Neuronal stem cell (in vitro differentiated cells): ENCODE measurements around the gene ST6GAL1.

ENCODE experiments used
- DNase-seq: peaks from one replicate; pipeline ENCODE4 v3.0.0-alpha.2; 2013; ENCODE audit warnings: low spot score
- H2AFZ ChIP-seq: one replicate; pipeline ENCODE4 v1.6.1; 2013; ENCODE audit warnings: mild to moderate bottlenecking, low read length, inconsistent platforms
- H2AK5ac ChIP-seq: 2 replicates; pipeline ENCODE4 v1.6.1; 2013; ENCODE audit warnings: low read depth, mild to moderate bottlenecking, inconsistent platforms, low read length, moderate library complexity, mixed read lengths
- H2BK120ac ChIP-seq: 2 replicates; pipeline ENCODE4 v1.6.1; 2013; ENCODE audit warnings: low read depth, mild to moderate bottlenecking, inconsistent platforms, low read length, moderate library complexity, mixed read lengths
- H2BK12ac ChIP-seq: one replicate; pipeline ENCODE4 v1.6.1; 2013; ENCODE audit warnings: low read length, inconsistent platforms
- H2BK15ac ChIP-seq: 2 replicates; pipeline ENCODE4 v1.6.1; 2013; ENCODE audit warnings: mild to moderate bottlenecking, low read length, inconsistent platforms, mixed read lengths
- H2BK5ac ChIP-seq: one replicate; pipeline ENCODE4 v1.6.1; 2013; ENCODE audit warnings: inconsistent platforms, mild to moderate bottlenecking, low read length, moderate library complexity
- H3K14ac ChIP-seq: one replicate; pipeline ENCODE4 v1.6.1; 2013; ENCODE audit warnings: low read length, inconsistent platforms
- H3K18ac ChIP-seq: 2 replicates; pipeline ENCODE4 v1.6.1; 2013; ENCODE audit warnings: low read length, inconsistent platforms
- H3K23ac ChIP-seq: 2 replicates; pipeline ENCODE4 v1.6.1; 2013; ENCODE audit warnings: low read depth, mild to moderate bottlenecking, mixed read lengths, low read length, inconsistent platforms; ENCODE audit not compliant: poor library complexity
- H3K27ac ChIP-seq: replicated peaks from 3 replicates; pipeline ENCODE4 v1.5.1; 2013; ENCODE audit warnings: low read length, inconsistent platforms
- H3K27me3 ChIP-seq, 3 experiments: 2 replicates each; pipeline ENCODE4 v1.6.1; 2013; ENCODE audit warnings: low read length in 3 of 3, mild to moderate bottlenecking in 2 of 3, inconsistent platforms in 1 of 3, low read depth in 1 of 3, mixed read lengths in 1 of 3, moderate library complexity in 1 of 3; ENCODE audit not compliant: control insufficient read depth in 3 of 3, insufficient read depth in 3 of 3
- H3K36me3 ChIP-seq, 2 donors: replicated peaks in 1 of 2; 2 replicates each; pipeline ENCODE4 v1.6.1; 2013; ENCODE audit warnings: low read length in 2 of 2; ENCODE audit not compliant: control insufficient read depth in 2 of 2, insufficient read depth in 2 of 2
- H3K4ac ChIP-seq: 2 replicates; pipeline ENCODE4 v1.6.1; 2013; ENCODE audit warnings: inconsistent platforms, mild to moderate bottlenecking, low read length, moderate library complexity
- H3K4me1 ChIP-seq, 2 donors: 1 replicate in 1 of 2; 2 replicates in 1 of 2; pipeline ENCODE4 v1.6.1; 2013; ENCODE audit warnings: low read length in 2 of 2, low read depth in 1 of 2; ENCODE audit not compliant: control insufficient read depth in 2 of 2, insufficient read depth in 1 of 2
- H3K4me2 ChIP-seq: one replicate; pipeline ENCODE4 v1.6.1; 2013; ENCODE audit warnings: mild to moderate bottlenecking, low read length, inconsistent platforms; ENCODE audit not compliant: insufficient read depth, poor library complexity, severe bottlenecking
- H3K4me3 ChIP-seq, 2 donors: 2 replicates each; pipeline ENCODE4 v1.5.1; 2013; ENCODE audit warnings: low read length in 2 of 2, mild to moderate bottlenecking in 2 of 2, inconsistent platforms in 1 of 2, moderate library complexity in 1 of 2
- H3K79me1 ChIP-seq: one replicate; pipeline ENCODE4 v1.6.1; 2013; ENCODE audit warnings: low read depth, mild to moderate bottlenecking, inconsistent platforms, low read length, moderate library complexity
- H3K9ac ChIP-seq: one replicate; pipeline ENCODE4 v1.6.1; 2013; ENCODE audit warnings: mild to moderate bottlenecking, low read depth, low read length, inconsistent platforms; ENCODE audit not compliant: poor library complexity
- H3K9me3 ChIP-seq, 2 donors: replicated peaks in 1 of 2; 2 replicates each; pipeline versions ENCODE3 to v1.6.1; 2013; ENCODE audit warnings: low read length in 2 of 2, mild to moderate bottlenecking in 2 of 2, inconsistent platforms in 1 of 2, low read depth in 1 of 2, mixed read lengths in 1 of 2, moderate library complexity in 1 of 2; ENCODE audit not compliant: control insufficient read depth in 2 of 2, insufficient read depth in 1 of 2
- H4K8ac ChIP-seq: one replicate; pipeline ENCODE4 v1.6.1; 2013; ENCODE audit warnings: low read depth, mild to moderate bottlenecking, inconsistent platforms, low read length, moderate library complexity
- H4K91ac ChIP-seq: one replicate; pipeline ENCODE4 v1.6.1; 2013; ENCODE audit warnings: low read length, low read depth, mild to moderate bottlenecking, inconsistent platforms; ENCODE audit not compliant: poor library complexity
- WGBS, 2 donors: extraction: QIAGEN DNeasy Blood & Tissue Kit; methylation state at CpG; one replicate each; pipeline ENCODE4 v1.1.7; 2013; ENCODE audit warnings: missing lambda C conversion rate in 2 of 2, mixed read lengths in 1 of 2; ENCODE audit not compliant: insufficient read length in 2 of 2, insufficient replicate concordance in 1 of 2; ENCODE audit errors: extremely low coverage in 2 of 2; 5-methylcytosine and 5-hydroxymethylcytosine counted together

Gene ST6GAL1

GRCh38 chr3:187063286-187064121, 133.2 kb downstream of the ST6GAL1 start:
- Histone ChIP-seq H4K91ac (no peak overlapping the region), H3K18ac (no peak overlapping the region), H2BK12ac (no peak overlapping the region), H3K4me2 (no peak overlapping the region), H3K79me1 (peaks cover 5% of the 10 kb centered on the region), H2AK5ac (no peak overlapping the region), H2BK5ac (no peak overlapping the region), H3K23ac (no peak overlapping the region), H3K4me3 (no peak overlapping the region), H3K14ac (no peak overlapping the region), H3K36me3 (peaks cover 0 to 7% of the 10 kb centered on the region in 2 donors), H2BK120ac (no peak overlapping the region), H3K9me3 (peaks cover 2 to 4% of the 10 kb centered on the region in 2 donors), H3K27me3 (no peaks in the 10 kb centered on the region), H4K8ac (no peak overlapping the region), H2BK15ac (no peak overlapping the region), H3K9ac (no peak overlapping the region), H3K4ac (no peak overlapping the region), H3K4me1 (no peaks in the 10 kb centered on the region), H2AFZ (no peak overlapping the region), H3K27ac (no peak overlapping the region)
- WGBS, 2 donors: no CpG with 5 or more reads among the region's 6 CpGs
- DNase-seq: no peak

DNA sequence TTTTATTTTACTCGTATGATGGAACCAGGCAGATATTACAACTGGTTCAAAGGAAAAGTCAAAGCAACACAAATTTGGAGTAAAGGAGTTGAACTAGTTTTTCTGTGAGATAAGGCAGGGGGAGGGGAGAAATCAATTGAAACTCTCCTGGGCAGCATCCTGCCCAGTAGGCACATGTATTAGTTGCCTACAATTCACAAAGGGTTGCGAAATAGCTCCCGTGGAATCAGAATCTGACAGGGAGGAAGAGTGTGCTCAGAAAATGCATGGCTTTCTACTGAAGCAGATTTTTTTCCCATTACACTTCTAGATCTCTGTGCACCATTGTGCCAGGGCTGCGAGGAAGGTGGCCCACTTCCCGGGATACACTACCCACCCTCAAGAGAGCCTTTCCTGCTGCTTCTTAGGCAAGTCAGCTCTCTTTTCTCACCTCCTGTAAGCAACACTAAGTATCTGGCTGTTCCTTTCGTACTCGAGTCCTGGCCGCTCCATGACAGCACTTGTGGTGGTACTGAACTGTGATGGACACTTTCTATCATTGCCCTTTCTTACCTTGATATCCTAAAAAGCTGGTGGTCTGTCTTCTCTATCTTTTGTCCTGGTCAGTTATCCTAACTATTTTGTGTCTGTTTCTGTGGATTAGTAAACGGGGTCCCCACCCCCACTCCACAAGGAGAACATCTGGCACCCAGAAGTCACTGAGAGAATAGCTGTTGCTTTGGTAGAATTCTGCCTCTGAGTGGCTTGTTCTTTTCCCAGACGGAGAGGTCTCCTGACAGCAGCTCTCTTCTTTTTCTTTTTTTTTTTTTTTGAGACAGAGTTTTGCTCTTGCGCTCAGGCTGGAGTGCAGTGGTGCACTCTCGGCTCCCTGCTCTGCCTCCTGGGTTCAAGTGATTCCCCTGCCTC, 134.1 kb downstream of the ST6GAL1 start:
- H3K9ac ChIP-seq: no peak overlapping the region
- H3K18ac ChIP-seq: no peak overlapping the region
- H3K36me3 ChIP-seq: peaks cover 0 to 2% of the 10 kb centered on the region in 2 donors
- no peak overlapping the region for H2AK5ac ChIP-seq
- no peak overlapping the region for H4K91ac ChIP-seq
- H3K4me2 ChIP-seq: no peak overlapping the region
- no peaks in the 10 kb centered on the region for H3K4me1 ChIP-seq
- H2BK12ac ChIP-seq: no peak overlapping the region
- no peak overlapping the region for H2BK5ac ChIP-seq
- no peaks in the 10 kb centered on the region for H3K9me3 ChIP-seq
- no peak overlapping the region for H3K27ac ChIP-seq
- H3K79me1 ChIP-seq: peaks cover 3% of the 10 kb centered on the region
- no peak overlapping the region for H2BK120ac ChIP-seq
- no CpG with 5 or more reads among the region's 12 CpGs for WGBS, 2 donors
- no peak overlapping the region for H4K8ac ChIP-seq
- DNase-seq: no peak
- no peak overlapping the region for H2BK15ac ChIP-seq
- no peaks in the 10 kb centered on the region for H3K27me3 ChIP-seq
- no peak overlapping the region for H3K14ac ChIP-seq
- H3K4me3 ChIP-seq: no peak overlapping the region
- no peak overlapping the region for H3K4ac ChIP-seq
- H2AFZ ChIP-seq: no peak overlapping the region
- no peak overlapping the region for H3K23ac ChIP-seq

- Histone ChIP-seq H3K36me3 (peaks cover 0 to 4% of the 10 kb centered on the region in 2 donors), H3K4me3 (no peak overlapping the region), H2AFZ (no peak overlapping the region), H3K79me1 (peaks cover 1% of the 10 kb centered on the region), H2AK5ac (no peak overlapping the region), H4K91ac (no peak overlapping the region), H3K18ac (no peak overlapping the region), H2BK15ac (no peak overlapping the region), H2BK12ac (no peak overlapping the region), H3K4me2 (no peak overlapping the region), H3K4me1 (no peaks in the 10 kb centered on the region), H3K9ac (no peak overlapping the region), H3K9me3 (no peaks in the 10 kb centered on the region), H2BK120ac (no peak overlapping the region), H3K14ac (no peak overlapping the region), H3K27ac (no peak overlapping the region), H3K27me3 (no peaks in the 10 kb centered on the region), H3K4ac (no peak overlapping the region), H4K8ac (no peak overlapping the region), H2BK5ac (no peak overlapping the region), H3K23ac (no peak overlapping the region)
- peak; percentile 3 for DNase-seq
- no CpG with 5 or more reads among the region's 7 CpGs for WGBS, 2 donors
Observed at GRCh38 chr3:187066228-187066995, 136.1 kb downstream of the ST6GAL1 start.
